Epithelial cell of esophagus (primary cell): ENCODE measurements around the gene COPS7B.

Experiments used
- DNase-seq: peaks from one replicate; pipeline ENCODE4 v3.0.0; 2010; ENCODE audit warnings: low read depth
- H3K4me3 ChIP-seq: 2 replicates; pipeline ENCODE4 v1.5.1; 2011; ENCODE audit warnings: mild to moderate bottlenecking, low read length, control low read depth
- CTCF ChIP-seq: IDR thresholded peaks from 2 replicates; pipeline ENCODE4 v1.5.1; 2011; ENCODE audit warnings: low read depth, mild to moderate bottlenecking, low read length, control low read depth, inconsistent platforms; ENCODE audit not compliant: insufficient read depth; ENCODE audit errors: missing control alignments

Gene COPS7B

GRCh38 chr2:231856959-231857358 lies 70.7 kb downstream of the COPS7B start:
- H3K4me3 ChIP-seq, result no peak overlapping the region
- no peak for DNase-seq
- no peak for TF ChIP-seq CTCF
